KOPT-K1 (cell line): ENCODE measurements around the gene C22orf39.

Experiments used
- H3K27ac ChIP-seq: fragments of 200-600 bp; sonication (generic); 2 replicates; pipeline ENCODE4 v1.5.1; 2016; ENCODE audit warnings: antibody characterized with exemption, mild to moderate bottlenecking, low read depth, low read length; ENCODE audit not compliant: poor library complexity, severe bottlenecking
- H3K36me3 ChIP-seq: fragments of 200-600 bp; sonication (generic); 2 replicates; pipeline ENCODE4 v1.5.1; 2017; ENCODE audit warnings: antibody characterized with exemption, mild to moderate bottlenecking, low read length, moderate library complexity; ENCODE audit not compliant: insufficient read depth
- H3K9me3 ChIP-seq: fragments of 200-600 bp; sonication (generic); 2 replicates; pipeline ENCODE4 v1.5.1; 2017; ENCODE audit warnings: antibody characterized with exemption, low read length, mild to moderate bottlenecking; ENCODE audit not compliant: insufficient read depth, poor library complexity, severe bottlenecking

C22orf39 gene

GRCh38 chr22:19434401-19434800 lies 13.1 kb downstream of the C22orf39 start:
- peaks cover 45% of the 10 kb centered on the region for H3K36me3 ChIP-seq
- H3K27ac ChIP-seq: no peak overlapping the region
- no peaks in the 10 kb centered on the region for H3K9me3 ChIP-seq

DNA sequence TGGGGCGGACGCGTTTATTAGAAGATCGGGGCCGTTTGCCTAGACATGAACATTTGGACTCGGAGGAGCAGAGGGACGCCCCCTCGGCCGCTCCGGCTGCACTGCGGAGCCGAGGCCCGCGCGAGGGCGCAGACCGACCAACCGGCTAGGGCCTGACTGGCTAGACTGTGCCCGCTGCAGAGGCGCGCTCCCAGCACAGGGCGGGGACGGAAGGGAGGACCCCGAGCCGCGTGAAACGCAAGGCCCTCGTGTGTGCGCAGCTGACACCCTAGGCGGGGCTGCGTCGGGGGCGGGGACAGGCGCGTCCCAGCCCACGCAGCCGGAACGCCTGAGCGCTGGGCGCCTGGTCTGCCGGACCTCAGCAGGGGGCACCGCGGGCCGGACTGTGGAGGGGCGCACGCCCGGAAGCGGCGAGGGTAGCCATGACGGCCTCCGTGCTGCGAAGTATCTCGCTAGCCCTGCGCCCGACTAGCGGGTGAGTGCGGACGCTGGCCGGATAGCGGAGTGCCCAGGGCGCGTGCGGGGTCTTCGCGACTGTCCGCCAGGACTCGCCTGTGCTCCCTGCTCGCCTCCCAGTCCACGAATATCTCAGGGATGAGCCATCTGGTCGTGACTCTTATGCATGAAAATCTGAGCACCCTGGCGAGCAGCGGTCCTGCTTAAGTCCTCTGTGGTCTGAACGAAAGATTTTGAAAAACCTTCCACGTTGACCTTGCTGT lies 15.2 kb downstream of the C22orf39 start, which contains the start of gene MRPL40:
Gene MRPL40 (plus strand): TSS at position 413 of the 719 bp plus-strand sequence. CDS start 10 bp downstream, at position 423.
- H3K27ac ChIP-seq: peak within 1 kb of the TSS; percentile 98
- peaks cover 49% of the 10 kb centered on the region for H3K36me3 ChIP-seq
- no peaks in the 10 kb centered on the region for H3K9me3 ChIP-seq

DNA sequence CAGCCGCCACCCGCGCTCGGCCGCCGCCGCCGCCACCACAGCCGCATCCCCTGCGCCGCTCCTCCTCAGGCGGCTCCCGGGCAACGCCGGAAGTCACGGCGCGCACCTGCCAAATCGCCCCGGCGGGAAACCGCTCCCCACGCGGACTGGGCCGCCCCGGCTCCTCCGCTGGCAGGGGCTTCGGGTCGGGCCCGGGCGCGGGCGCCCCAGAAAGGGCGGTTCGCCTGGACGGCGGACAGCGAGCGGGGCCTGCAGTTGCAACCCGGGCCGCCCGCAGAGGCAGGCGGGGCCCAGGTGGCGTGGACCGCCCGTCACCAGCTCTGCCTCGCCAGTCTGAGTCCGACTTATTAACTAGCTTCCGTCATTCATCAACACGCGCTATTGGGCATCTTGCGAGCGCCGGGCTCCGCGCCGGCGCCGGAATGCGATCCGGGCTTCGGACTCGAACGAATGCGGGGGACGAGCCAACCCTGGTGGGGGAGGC lies 15.8 kb downstream of the C22orf39 start, which contains the start of gene HIRA:
Gene HIRA (minus strand): TSS at position 85 of the 484 bp plus-strand sequence. CDS start 257 bp downstream, outside the sequence.
- Histone ChIP-seq H3K27ac (peak within 1 kb of the TSS; percentile 98), H3K36me3 (peaks cover 49% of the 10 kb centered on the region), H3K9me3 (no peaks in the 10 kb centered on the region)

GRCh38 chr22:19430890-19431541 lies 16.5 kb downstream of the C22orf39 start:
- H3K36me3 ChIP-seq: peaks cover 49% of the 10 kb centered on the region
- peak overlapping the region; percentile 98 for H3K27ac ChIP-seq
- H3K9me3 ChIP-seq: no peaks in the 10 kb centered on the region

- peaks cover 46% of the 10 kb centered on the region for H3K36me3 ChIP-seq
- peak overlapping the region; percentile 98 for H3K27ac ChIP-seq
- H3K9me3 ChIP-seq: no peaks in the 10 kb centered on the region
Observed at GRCh38 chr22:19429950-19430889, 17.3 kb downstream of the C22orf39 start.

DNA sequence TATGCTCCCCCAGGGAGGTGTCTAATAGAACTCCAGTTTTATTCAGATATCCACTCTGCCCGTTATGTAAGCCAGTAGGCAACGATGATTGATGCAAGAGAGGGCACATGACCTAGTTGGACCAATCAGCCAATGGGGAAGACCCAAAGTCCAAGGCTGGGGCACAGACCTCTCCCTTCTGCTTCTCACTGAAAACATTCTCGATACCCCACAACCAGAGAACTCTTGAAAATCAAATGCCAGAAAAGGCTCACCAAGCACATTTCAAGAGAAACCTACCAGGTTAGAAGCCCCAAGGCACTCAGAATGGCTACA lies 23.4 kb downstream of the C22orf39 start:
- H3K27ac ChIP-seq: peak overlapping the region; percentile 93
- no peaks in the 10 kb centered on the region for H3K9me3 ChIP-seq
- peaks cover 54% of the 10 kb centered on the region for H3K36me3 ChIP-seq

DNA sequence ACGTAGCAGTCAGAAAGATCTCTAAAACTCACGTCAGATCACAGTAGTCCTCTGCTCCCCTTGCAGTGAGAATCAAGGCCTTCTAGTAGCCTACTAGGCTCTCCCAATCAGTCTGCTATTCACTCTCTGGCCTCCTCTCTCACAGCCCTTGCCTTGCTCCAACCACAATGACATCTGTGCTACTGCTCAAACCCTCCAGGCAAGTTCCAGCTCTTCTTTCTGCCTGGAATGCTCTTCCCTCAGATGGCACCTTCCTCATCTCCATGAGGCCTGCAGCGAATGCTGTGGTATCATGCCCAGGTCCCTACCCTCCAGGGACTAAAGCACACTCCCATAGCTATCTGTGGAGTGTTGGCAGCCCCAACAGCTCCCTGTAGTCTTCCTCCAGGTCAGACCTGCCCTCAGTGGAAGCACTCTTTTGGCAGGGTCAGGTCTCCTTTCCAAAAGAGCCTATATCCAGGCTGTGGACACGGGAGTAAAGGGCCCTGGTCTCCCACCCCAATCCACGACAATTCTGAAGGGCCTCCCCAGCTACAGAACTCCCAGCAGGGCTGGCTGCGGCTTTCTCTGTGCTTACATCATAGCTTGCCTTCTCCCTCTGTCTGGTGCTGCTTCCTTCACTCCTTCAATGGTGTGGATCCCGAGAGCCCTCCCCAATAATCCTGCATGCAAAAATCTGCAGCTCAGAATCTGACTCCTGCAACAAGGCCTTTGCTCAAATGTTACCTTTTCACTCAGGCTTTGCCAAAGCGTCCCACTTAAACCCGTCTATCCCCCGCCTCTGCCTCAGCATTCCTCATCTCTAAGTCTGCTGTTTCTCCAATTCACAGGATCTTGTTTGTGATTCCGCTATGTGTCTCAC lies 24.8 kb downstream of the C22orf39 start:
- Histone ChIP-seq H3K9me3 (no peaks in the 10 kb centered on the region), H3K36me3 (peaks cover 43% of the 10 kb centered on the region), H3K27ac (peak overlapping the region; percentile 93)

GRCh38 chr22:19420321-19420720 lies 27.2 kb downstream of the C22orf39 start:
- H3K36me3 ChIP-seq: peaks cover 40% of the 10 kb centered on the region
- peaks cover 5% of the 10 kb centered on the region for H3K9me3 ChIP-seq
- H3K27ac ChIP-seq: peak overlapping the region; percentile 93

DNA sequence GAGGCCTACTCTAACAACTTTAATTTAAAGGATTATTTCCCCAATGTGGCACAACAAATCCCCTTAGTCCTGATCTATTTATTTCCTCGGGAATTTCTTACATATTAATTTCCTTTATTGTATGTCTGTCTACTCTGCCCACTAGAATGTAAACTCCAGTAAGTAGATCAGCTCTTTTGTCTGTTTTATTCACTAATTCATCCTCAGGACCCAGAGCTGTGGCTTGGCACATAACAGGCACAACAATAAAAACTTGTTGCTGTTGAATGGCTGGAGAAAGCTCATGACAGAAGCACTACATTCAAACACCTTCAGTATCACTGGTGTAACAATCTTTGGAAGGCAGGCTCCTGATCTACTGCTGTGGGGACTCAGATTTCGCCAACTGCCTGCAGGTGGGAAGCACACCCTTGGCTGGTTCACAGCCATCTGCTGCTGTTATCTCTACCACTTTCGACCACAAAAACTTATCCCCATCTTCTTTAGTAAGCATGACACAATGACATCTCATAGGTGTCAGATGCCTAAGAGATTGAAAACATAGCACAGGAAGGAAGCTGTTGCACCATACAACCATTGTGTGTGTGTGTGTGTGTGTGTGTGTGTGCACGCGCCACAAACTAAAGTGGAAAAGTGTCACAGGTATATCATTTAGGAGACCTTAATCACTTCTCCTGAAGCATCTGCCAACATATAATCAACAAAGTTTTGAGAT lies 27.9 kb downstream of the C22orf39 start:
- Histone ChIP-seq H3K36me3 (peaks cover 33% of the 10 kb centered on the region), H3K27ac (peak overlapping the region; percentile 93), H3K9me3 (peaks cover 5% of the 10 kb centered on the region)

DNA sequence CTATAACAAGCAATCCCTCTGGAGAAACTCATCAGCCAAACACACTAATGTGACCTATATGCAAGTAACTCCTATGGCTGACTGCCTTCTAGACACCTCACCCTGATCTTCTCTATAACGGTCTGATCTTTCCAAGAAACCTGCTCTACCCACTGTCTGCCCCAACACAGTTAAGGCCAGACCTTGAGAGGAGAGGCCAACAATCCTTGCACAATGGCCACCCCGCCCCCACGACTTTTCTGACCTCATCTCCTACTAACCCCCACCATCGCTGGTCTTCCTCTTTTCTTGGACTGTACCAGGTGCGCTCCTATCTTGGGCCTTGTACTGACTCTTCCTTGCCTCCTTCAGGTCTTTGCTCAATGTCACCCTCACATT lies 28.4 kb downstream of the C22orf39 start:
- Histone ChIP-seq H3K9me3 (peaks cover 5% of the 10 kb centered on the region), H3K27ac (peak overlapping the region; percentile 93), H3K36me3 (peaks cover 32% of the 10 kb centered on the region)

- Histone ChIP-seq H3K27ac (peak overlapping the region; percentile 17), H3K9me3 (peaks cover 5% of the 10 kb centered on the region), H3K36me3 (peaks cover 79% of the 10 kb centered on the region)
Observed at GRCh38 chr22:19412923-19413322, 34.6 kb downstream of the C22orf39 start.

DNA sequence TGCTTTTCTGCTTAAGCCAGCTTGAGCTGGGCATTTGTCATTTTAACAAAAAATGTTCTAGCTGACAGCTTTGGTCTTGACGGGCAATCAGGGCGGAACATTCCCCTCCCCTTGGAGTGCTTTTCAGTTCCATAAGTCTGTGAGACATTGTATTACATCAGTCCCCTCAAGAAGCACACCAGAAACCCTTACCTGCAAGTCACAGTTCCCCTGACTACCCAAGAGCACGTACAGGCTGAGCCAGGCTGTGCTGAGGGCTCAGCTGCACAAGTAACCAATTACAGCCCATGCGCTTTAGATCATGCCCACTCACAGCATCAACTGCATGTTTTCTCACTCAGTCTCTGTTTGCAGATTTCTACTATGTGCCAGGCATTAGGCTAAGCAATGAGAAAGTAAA lies 35.0 kb downstream of the C22orf39 start:
- H3K27ac ChIP-seq: peak overlapping the region; percentile 17
- peaks cover 5% of the 10 kb centered on the region for H3K9me3 ChIP-seq
- H3K36me3 ChIP-seq: peaks cover 80% of the 10 kb centered on the region

- H3K36me3 ChIP-seq: peaks cover 80% of the 10 kb centered on the region
- H3K9me3 ChIP-seq: peaks cover 2% of the 10 kb centered on the region
- H3K27ac ChIP-seq: peak overlapping the region; percentile 17
Observed at GRCh38 chr22:19411690-19412045, 35.8 kb downstream of the C22orf39 start.
